Smooth muscle cell (in vitro differentiated cells): Measurements from ENCODE around the gene FAM43A. TPM values are rescaled to one million over a fixed set of nuclear protein-coding genes. Genes with fewer than 3 reads are reported as not detected.

Source experiments
- DNase-seq: peaks from one replicate; lab custom pipeline; 2025; ENCODE audit not compliant: unreplicated experiment; lab: John Stamatoyannopoulos, UW
- H2AFZ ChIP-seq: fragments of 200-600 bp; sonication (generic); 2 replicates; pipeline ENCODE4 v1.6.0; 2016; ENCODE audit warnings: antibody characterized with exemption, low read depth, mild to moderate bottlenecking
- H3F3A ChIP-seq: fragments of 200-600 bp; sonication (generic); 2 replicates; pipeline ENCODE4 v1.6.0; 2017; ENCODE audit warnings: antibody characterized with exemption, low read depth
- H3K27ac ChIP-seq: fragments of 200-600 bp; sonication (generic); 2 replicates; pipeline ENCODE4 v1.5.1; 2016; ENCODE audit warnings: low read depth, mild to moderate bottlenecking
- H3K27me3 ChIP-seq: fragments of 200-600 bp; sonication (generic); 2 replicates; pipeline ENCODE4 v1.6.1; 2016; ENCODE audit warnings: low read depth, mild to moderate bottlenecking
- H3K36me3 ChIP-seq: fragments of 200-600 bp; sonication (generic); 2 replicates; pipeline ENCODE4 v1.5.1; 2016; ENCODE audit warnings: low read depth
- H3K4me1 ChIP-seq: fragments of 200-600 bp; sonication (generic); 2 replicates; pipeline ENCODE4 v1.5.1; 2016; ENCODE audit warnings: low read depth
- H3K4me2 ChIP-seq: fragments of 200-600 bp; sonication (generic); 2 replicates; pipeline ENCODE4 v1.6.0; 2016; ENCODE audit warnings: mild to moderate bottlenecking
- H3K4me3 ChIP-seq: fragments of 200-600 bp; sonication (generic); 2 replicates; pipeline ENCODE4 v1.5.1; 2016; ENCODE audit warnings: mild to moderate bottlenecking
- H3K79me2 ChIP-seq: fragments of 200-600 bp; sonication (generic); 2 replicates; pipeline ENCODE4 v1.6.0; 2016; ENCODE audit warnings: low read depth, mild to moderate bottlenecking
- H3K9ac ChIP-seq: fragments of 200-600 bp; sonication (generic); 2 replicates; pipeline ENCODE4 v1.6.0; 2016; ENCODE audit warnings: low read depth
- H3K9me3 ChIP-seq: fragments of 200-600 bp; sonication (generic); replicated peaks from 2 replicates; pipeline ENCODE4 v1.5.1; 2016; ENCODE audit warnings: low read depth
- H4K20me1 ChIP-seq: fragments of 200-600 bp; sonication (generic); 2 replicates; pipeline ENCODE4 v1.6.0; 2016; ENCODE audit warnings: low read depth
- CTCF ChIP-seq: fragments of 200-600 bp; sonication (generic); IDR thresholded peaks from 2 replicates; pipeline ENCODE4 v1.5.1; 2017; ENCODE audit warnings: borderline replicate concordance, mild to moderate bottlenecking, antibody characterized with exemption; ENCODE audit not compliant: insufficient read depth, poor library complexity, severe bottlenecking
- WGBS: methylation state at CpG from one replicate; pipeline ENCODE4 v1.1.7; 2016; ENCODE audit warnings: low lambda C conversion rate; 5-methylcytosine and 5-hydroxymethylcytosine counted together
- polyA plus RNA-seq: library from polyadenylated mRNA; unstranded; fragments of >200 nt; fragmentation: Nextera tagmentation; extraction: Ambion mirVana; gene quantifications from 2 replicates; pipeline ENCODE4 v1.2.1, GENCODE V29; 2016
- total RNA-seq: library from RNA; depleted of rRNA; stranded (reverse); fragments of >200 nt; gene quantifications from 2 replicates; pipeline ENCODE4 v1.2.3, GENCODE V29; 2014

FAM43A gene
- total and polyA plus RNA-seq, 2 experiments from 2014 or later: 19.0 to 73.4 TPM

- no peaks in the 10 kb centered on the region for H3K4me1 ChIP-seq
- H2AFZ ChIP-seq: no peak overlapping the region
- H3F3A ChIP-seq: no peaks in the 10 kb centered on the region
- 97% methylated on average over 5 of the region's 5 CpGs for WGBS
- no peak for DNase-seq
- H3K27ac ChIP-seq: no peak overlapping the region
- no peaks in the 10 kb centered on the region for H3K9me3 ChIP-seq
- no peak overlapping the region for H3K4me3 ChIP-seq
- H3K9ac ChIP-seq: no peak overlapping the region
- no peaks in the 10 kb centered on the region for H3K79me2 ChIP-seq
- peaks cover 22% of the 10 kb centered on the region for H3K36me3 ChIP-seq
- no peak overlapping the region for H3K4me2 ChIP-seq
- no peaks in the 10 kb centered on the region for H4K20me1 ChIP-seq
- TF ChIP-seq CTCF: no peak
- H3K27me3 ChIP-seq: no peaks in the 10 kb centered on the region
Measured at GRCh38 chr3:194654443-194654842, 31.2 kb upstream of the FAM43A start.

GRCh38 chr3:194657439-194657838 is 28.2 kb upstream of the FAM43A start:
- no peaks in the 10 kb centered on the region for H3F3A ChIP-seq
- H3K4me2 ChIP-seq: no peak overlapping the region
- no peak for DNase-seq
- no peaks in the 10 kb centered on the region for H4K20me1 ChIP-seq
- H3K4me3 ChIP-seq: no peak overlapping the region
- no peak for TF ChIP-seq CTCF
- H3K4me1 ChIP-seq: no peaks in the 10 kb centered on the region
- no peak overlapping the region for H2AFZ ChIP-seq
- 89% methylated on average over 7 of the region's 7 CpGs for WGBS
- H3K79me2 ChIP-seq: no peaks in the 10 kb centered on the region
- no peaks in the 10 kb centered on the region for H3K27me3 ChIP-seq
- H3K9ac ChIP-seq: no peak overlapping the region
- H3K36me3 ChIP-seq: peaks cover 16% of the 10 kb centered on the region
- no peaks in the 10 kb centered on the region for H3K9me3 ChIP-seq
- no peak overlapping the region for H3K27ac ChIP-seq

- no peak for TF ChIP-seq CTCF
- peaks cover 16% of the 10 kb centered on the region for H3K36me3 ChIP-seq
- H3K27ac ChIP-seq: no peak overlapping the region
- no peaks in the 10 kb centered on the region for H3K27me3 ChIP-seq
- H3K79me2 ChIP-seq: no peaks in the 10 kb centered on the region
- no peak overlapping the region for H3K4me2 ChIP-seq
- no peak overlapping the region for H3K4me3 ChIP-seq
- H3F3A ChIP-seq: no peaks in the 10 kb centered on the region
- WGBS: 96% methylated on average over 5 of the region's 5 CpGs
- no peaks in the 10 kb centered on the region for H4K20me1 ChIP-seq
- DNase-seq: no peak
- no peak overlapping the region for H3K9ac ChIP-seq
- no peaks in the 10 kb centered on the region for H3K4me1 ChIP-seq
- no peak overlapping the region for H2AFZ ChIP-seq
- no peaks in the 10 kb centered on the region for H3K9me3 ChIP-seq
Measured at GRCh38 chr3:194658477-194659242, 27.0 kb upstream of the FAM43A start.

- no peak for TF ChIP-seq CTCF
- WGBS: 96% methylated on average over 7 of the region's 7 CpGs
- no peaks in the 10 kb centered on the region for H3K4me1 ChIP-seq
Measured at GRCh38 chr3:194659778-194660177, 25.9 kb upstream of the FAM43A start.

More at GRCh38 chr3:194659778-194660177, 25.9 kb upstream of the FAM43A start:
- no peaks in the 10 kb centered on the region for H4K20me1 ChIP-seq
- H3K79me2 ChIP-seq: no peaks in the 10 kb centered on the region
- no peak overlapping the region for H3K4me3 ChIP-seq
- H3K27ac ChIP-seq: no peak overlapping the region
- H2AFZ ChIP-seq: no peak overlapping the region
- no peak overlapping the region for H3K4me2 ChIP-seq
- DNase-seq: no peak
- H3K36me3 ChIP-seq: peaks cover 16% of the 10 kb centered on the region
- no peak overlapping the region for H3K9ac ChIP-seq
- no peaks in the 10 kb centered on the region for H3K27me3 ChIP-seq
- no peaks in the 10 kb centered on the region for H3F3A ChIP-seq
- no peaks in the 10 kb centered on the region for H3K9me3 ChIP-seq
